Measurements from ENCODE around the gene TMEM205.
"Not testable (repeated sequence)": the region's sequence is repeated elsewhere in the genome, so short reads cannot be mapped to it uniquely, and the experiment has no call there.

The TMEM205 gene

GRCh38 chr19:11379269-11379845 is 33.3 kb upstream of the TMEM205 start:
- not testable (repeated sequence) for H3K9me3 ChIP-seq (ENCODE audit: insufficient read depth, low read depth, low read length); H3K36me3 ChIP-seq (ENCODE audit: insufficient read depth, low read length); H3K27ac ChIP-seq (ENCODE audit: low read depth, low read length); H3K9ac ChIP-seq (ENCODE audit: low read depth, low read length); H3K4me1 ChIP-seq (ENCODE audit: insufficient read depth, low read length); H3K4me3 ChIP-seq (ENCODE audit: low read length)
- peaks cover 13% of the 10 kb centered on the region; the same call in 1 of the 2 replicates for H3K27me3 ChIP-seq (ENCODE audit: insufficient read depth, low read length)
- WGBS = 91% methylated on average over 14 of the region's 14 CpGs

GRCh38 chr19:11378319-11379189 is 32.5 kb upstream of the TMEM205 start:
- H3K9me3 ChIP-seq (ENCODE audit: insufficient read depth, low read depth, low read length) = no peaks in the 10 kb centered on the region
- no peaks in the 10 kb centered on the region for H3K36me3 ChIP-seq (ENCODE audit: insufficient read depth, low read length)
- no peak overlapping the region for H3K9ac ChIP-seq (ENCODE audit: low read depth, low read length)
- no peak overlapping the region for H3K4me3 ChIP-seq (ENCODE audit: low read length)
- H3K27me3 ChIP-seq (ENCODE audit: insufficient read depth, low read length) = peaks cover 10% of the 10 kb centered on the region; the same call in 1 of the 2 replicates
- H3K27ac ChIP-seq (ENCODE audit: low read depth, low read length) = no peak overlapping the region
- WGBS = 70% methylated on average over 8 of the region's 8 CpGs
- peaks cover 3% of the 10 kb centered on the region; the same call in 1 of the 2 replicates for H3K4me1 ChIP-seq (ENCODE audit: insufficient read depth, low read length)

- no peak overlapping the region for H3K9ac ChIP-seq (ENCODE audit: low read depth, low read length)
- no peaks in the 10 kb centered on the region for H3K9me3 ChIP-seq (ENCODE audit: insufficient read depth, low read depth, low read length)
- no peak overlapping the region for H3K4me3 ChIP-seq (ENCODE audit: low read length)
- H3K27ac ChIP-seq (ENCODE audit: low read depth, low read length) = no peak overlapping the region
- no peaks in the 10 kb centered on the region for H3K36me3 ChIP-seq (ENCODE audit: insufficient read depth, low read length)
- 96% methylated on average over 3 of the region's 3 CpGs for WGBS
- peaks cover 3% of the 10 kb centered on the region; the same call in 1 of the 2 replicates for H3K4me1 ChIP-seq (ENCODE audit: insufficient read depth, low read length)
- peaks cover 3% of the 10 kb centered on the region; the same call in 1 of the 2 replicates for H3K27me3 ChIP-seq (ENCODE audit: insufficient read depth, low read length)
Measured at GRCh38 chr19:11377756-11378155, 31.7 kb upstream of the TMEM205 start.

- no peak overlapping the region for H3K27ac ChIP-seq (ENCODE audit: low read depth, low read length)
- H3K9me3 ChIP-seq (ENCODE audit: insufficient read depth, low read depth, low read length) = no peaks in the 10 kb centered on the region
- no peaks in the 10 kb centered on the region for H3K27me3 ChIP-seq (ENCODE audit: insufficient read depth, low read length)
- no peak overlapping the region for H3K4me3 ChIP-seq (ENCODE audit: low read length)
- H3K9ac ChIP-seq (ENCODE audit: low read depth, low read length) = no peak overlapping the region
- no peaks in the 10 kb centered on the region for H3K36me3 ChIP-seq (ENCODE audit: insufficient read depth, low read length)
- H3K4me1 ChIP-seq (ENCODE audit: insufficient read depth, low read length) = peaks cover 3% of the 10 kb centered on the region; the same call in 1 of the 2 replicates
Measured at GRCh38 chr19:11377237-11377636, 31.2 kb upstream of the TMEM205 start.

GRCh38 chr19:11375143-11375948 is 29.3 kb upstream of the TMEM205 start:
- no peaks in the 10 kb centered on the region for H3K36me3 ChIP-seq (ENCODE audit: insufficient read depth, low read length)
- peak overlapping the region; percentile 16; the same call in 1 of the 2 replicates for H3K9ac ChIP-seq (ENCODE audit: low read depth, low read length)
- H3K9me3 ChIP-seq (ENCODE audit: insufficient read depth, low read depth, low read length) = no peaks in the 10 kb centered on the region
- H3K4me3 ChIP-seq (ENCODE audit: low read length) = peak overlapping the region; percentile 63
- H3K4me1 ChIP-seq (ENCODE audit: insufficient read depth, low read length) = peaks cover 3% of the 10 kb centered on the region; the same call in 1 of the 2 replicates
- peak overlapping the region; percentile 22 for H3K27ac ChIP-seq (ENCODE audit: low read depth, low read length)
- no peaks in the 10 kb centered on the region for H3K27me3 ChIP-seq (ENCODE audit: insufficient read depth, low read length)
- 34% methylated on average over 27 of the region's 27 CpGs for WGBS

- H3K4me1 ChIP-seq (ENCODE audit: insufficient read depth, low read length) = peaks cover 3% of the 10 kb centered on the region; the same call in 1 of the 2 replicates
- H3K9me3 ChIP-seq (ENCODE audit: insufficient read depth, low read depth, low read length) = no peaks in the 10 kb centered on the region
Measured at GRCh38 chr19:11374433-11375142, 28.5 kb upstream of the TMEM205 start, which contains the start of gene SWSAP1. TSS of gene SWSAP1 (plus strand) at chr19:11374666. CDS start at chr19:11374681, 15 bp downstream.

GRCh38 chr19:11373885-11374432 is 27.9 kb upstream of the TMEM205 start:
- Histone ChIP-seq H3K36me3 (ENCODE audit: insufficient read depth, low read length) (no peaks in the 10 kb centered on the region), H3K4me1 (ENCODE audit: insufficient read depth, low read length) (peaks cover 3% of the 10 kb centered on the region; the same call in 1 of the 2 replicates), H3K27ac (ENCODE audit: low read depth, low read length) (no peak overlapping the region), H3K9ac (ENCODE audit: low read depth, low read length) (no peak overlapping the region), H3K9me3 (ENCODE audit: insufficient read depth, low read depth, low read length) (no peaks in the 10 kb centered on the region), H3K4me3 (ENCODE audit: low read length) (peak overlapping the region; percentile 63), H3K27me3 (ENCODE audit: insufficient read depth, low read length) (no peaks in the 10 kb centered on the region)
- 75% methylated on average over 11 of the region's 11 CpGs for WGBS

More at GRCh38 chr19:11374433-11375142, 28.5 kb upstream of the TMEM205 start, which contains the start of gene SWSAP1:
- Histone ChIP-seq H3K4me3 (ENCODE audit: low read length) (peak within 1 kb of the TSS; percentile 63), H3K27me3 (ENCODE audit: insufficient read depth, low read length) (no peaks in the 10 kb centered on the region), H3K27ac (ENCODE audit: low read depth, low read length) (peak within 1 kb of the TSS; percentile 87), H3K36me3 (ENCODE audit: insufficient read depth, low read length) (no peaks in the 10 kb centered on the region), H3K9ac (ENCODE audit: low read depth, low read length) (peak within 1 kb of the TSS; percentile 84)
- under 1% methylated on average over 44 of the region's 44 CpGs for WGBS

- H3K27ac ChIP-seq (ENCODE audit: low read depth, low read length) = no peak overlapping the region
- 66% methylated on average over 10 of the region's 10 CpGs for WGBS
- no peaks in the 10 kb centered on the region for H3K27me3 ChIP-seq (ENCODE audit: insufficient read depth, low read length)
- no peaks in the 10 kb centered on the region for H3K9me3 ChIP-seq (ENCODE audit: insufficient read depth, low read depth, low read length)
- no peaks in the 10 kb centered on the region for H3K36me3 ChIP-seq (ENCODE audit: insufficient read depth, low read length)
- H3K4me1 ChIP-seq (ENCODE audit: insufficient read depth, low read length) = peaks cover 3% of the 10 kb centered on the region; the same call in 1 of the 2 replicates
- no peak overlapping the region for H3K9ac ChIP-seq (ENCODE audit: low read depth, low read length)
- H3K4me3 ChIP-seq (ENCODE audit: low read length) = no peak overlapping the region
Measured at GRCh38 chr19:11373166-11373884, 27.3 kb upstream of the TMEM205 start.

- Histone ChIP-seq H3K9me3 (ENCODE audit: insufficient read depth, low read depth, low read length) (no peaks in the 10 kb centered on the region), H3K27me3 (ENCODE audit: insufficient read depth, low read length) (no peaks in the 10 kb centered on the region), H3K27ac (ENCODE audit: low read depth, low read length) (no peak overlapping the region), H3K4me1 (ENCODE audit: insufficient read depth, low read length) (peaks cover 3% of the 10 kb centered on the region; the same call in 1 of the 2 replicates), H3K9ac (ENCODE audit: low read depth, low read length) (no peak overlapping the region), H3K36me3 (ENCODE audit: insufficient read depth, low read length) (peaks cover 7% of the 10 kb centered on the region; the same call in 1 of the 2 replicates), H3K4me3 (ENCODE audit: low read length) (no peak overlapping the region)
- WGBS = 91% methylated on average over 2 of the region's 2 CpGs
Measured at GRCh38 chr19:11370744-11371143, 24.7 kb upstream of the TMEM205 start.
